ENCODE results near the gene MTHFSD. TPM values are rescaled to one million over a fixed set of nuclear protein-coding genes. Genes with fewer than 3 reads are reported as not detected.

The MTHFSD gene
- total RNA-seq, 1 donor from 2014 or later: 12.5 TPM

DNA sequence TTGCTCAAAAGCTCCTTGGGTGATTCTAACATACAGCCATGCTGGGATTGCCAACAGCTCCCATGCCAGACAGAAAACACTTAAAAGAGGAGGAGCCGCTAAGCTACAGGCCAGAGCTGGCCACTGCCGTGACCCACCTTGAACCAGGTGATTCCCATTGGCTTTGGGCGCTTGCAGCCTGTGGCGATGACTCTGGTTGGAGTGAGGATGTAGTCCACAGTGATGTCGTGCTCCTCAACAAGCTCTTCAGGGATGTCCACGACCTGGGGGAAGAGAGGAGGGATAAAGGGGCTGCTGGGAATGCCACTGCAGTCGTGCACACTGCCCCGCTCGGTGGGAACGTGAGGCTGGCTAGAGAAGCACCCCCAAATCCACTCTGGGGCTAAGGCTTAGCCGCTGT is 13.5 kb downstream of the MTHFSD start:
- no peaks in the 10 kb centered on the region for H3K4me1 ChIP-seq (ENCODE audit: control insufficient read depth in 3 of 3, insufficient read depth in 3 of 3, low read length in 3 of 3)
- H3K27ac ChIP-seq (ENCODE audit: low read depth, low read length): no peak overlapping the region
- H3K9me3 ChIP-seq (ENCODE audit: control insufficient read depth in 3 of 3, low read length in 3 of 3): no peaks in the 10 kb centered on the region
- H3K9ac ChIP-seq (ENCODE audit: low read depth in 1 of 3, low read length in 3 of 3): no peak overlapping the region
- no peak overlapping the region for H3K4me3 ChIP-seq (ENCODE audit: low read length in 3 of 3)
- no peaks in the 10 kb centered on the region for H3K27me3 ChIP-seq (ENCODE audit: control insufficient read depth in 3 of 3, insufficient read depth in 3 of 3, low read length in 3 of 3)
- peaks cover 60 to 87% (median 70%) of the 10 kb centered on the region in 3 donors for H3K36me3 ChIP-seq (ENCODE audit: control insufficient read depth in 3 of 3, insufficient read depth in 3 of 3, low read length in 3 of 3)

DNA sequence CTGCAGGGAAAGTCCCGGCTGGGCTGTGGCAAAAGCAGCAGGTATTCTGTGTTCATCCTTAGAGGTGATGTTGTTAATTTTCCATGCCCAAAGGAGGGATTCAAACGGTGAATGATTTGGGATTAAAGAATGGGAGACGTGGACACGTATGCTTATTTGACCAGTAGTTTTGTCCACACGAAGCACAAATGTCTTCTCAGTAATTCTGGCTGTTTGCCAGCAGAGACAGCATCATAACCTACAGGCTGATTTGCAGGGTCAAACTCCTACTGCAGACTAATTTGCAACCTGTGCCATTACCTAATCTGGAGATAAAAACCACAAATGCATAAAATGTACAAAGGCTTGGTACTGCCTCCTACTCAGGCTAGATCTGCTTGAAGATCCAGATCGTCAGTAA is 14.1 kb downstream of the MTHFSD start:
- Histone ChIP-seq H3K4me3 (ENCODE audit: low read length in 3 of 3) (no peak overlapping the region), H3K27ac (ENCODE audit: low read depth, low read length) (no peak overlapping the region), H3K36me3 (ENCODE audit: control insufficient read depth in 3 of 3, insufficient read depth in 3 of 3, low read length in 3 of 3) (peaks cover 63 to 86% (median 72%) of the 10 kb centered on the region in 3 donors), H3K9ac (ENCODE audit: low read depth in 1 of 3, low read length in 3 of 3) (no peak overlapping the region), H3K9me3 (ENCODE audit: control insufficient read depth in 3 of 3, low read length in 3 of 3) (no peaks in the 10 kb centered on the region), H3K4me1 (ENCODE audit: control insufficient read depth in 3 of 3, insufficient read depth in 3 of 3, low read length in 3 of 3) (no peaks in the 10 kb centered on the region), H3K27me3 (ENCODE audit: control insufficient read depth in 3 of 3, insufficient read depth in 3 of 3, low read length in 3 of 3) (no peaks in the 10 kb centered on the region)

DNA sequence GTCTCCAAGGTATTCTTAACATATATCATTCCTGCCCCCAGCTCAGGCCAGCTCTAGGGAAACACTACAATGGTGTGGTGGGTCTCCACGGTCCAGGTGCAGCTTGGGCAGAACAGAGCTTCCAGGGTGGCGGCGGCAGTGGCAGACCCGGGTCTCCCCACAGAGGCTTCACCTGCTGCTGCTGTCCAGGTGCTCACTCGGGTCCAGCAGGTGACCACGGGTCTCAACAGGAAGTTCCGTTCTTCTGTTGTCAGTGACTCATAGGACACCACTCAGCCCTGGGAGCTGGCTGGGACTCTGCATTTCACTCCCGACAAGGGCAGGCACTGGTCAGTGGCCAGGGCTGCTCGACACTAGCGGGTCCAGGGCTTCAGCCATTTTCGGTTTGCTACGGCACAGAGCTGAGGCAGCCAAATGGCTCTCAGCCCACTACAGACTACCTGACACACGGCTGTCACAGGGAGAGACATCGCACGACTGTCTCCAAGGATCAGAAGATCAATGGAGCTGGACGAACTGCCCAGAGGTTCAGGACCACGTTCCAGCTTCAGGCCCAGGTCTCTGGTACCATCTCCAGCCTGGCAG is 16.7 kb downstream of the MTHFSD start:
- no peak overlapping the region for H3K9ac ChIP-seq (ENCODE audit: low read depth in 1 of 3, low read length in 3 of 3)
- H3K4me1 ChIP-seq (ENCODE audit: control insufficient read depth in 3 of 3, insufficient read depth in 3 of 3, low read length in 3 of 3): no peaks in the 10 kb centered on the region
- no peak overlapping the region for H3K27ac ChIP-seq (ENCODE audit: low read depth, low read length)
- no peak overlapping the region for H3K4me3 ChIP-seq (ENCODE audit: low read length in 3 of 3)
- H3K9me3 ChIP-seq (ENCODE audit: control insufficient read depth in 3 of 3, low read length in 3 of 3): no peaks in the 10 kb centered on the region
- H3K27me3 ChIP-seq (ENCODE audit: control insufficient read depth in 3 of 3, insufficient read depth in 3 of 3, low read length in 3 of 3): no peaks in the 10 kb centered on the region
- H3K36me3 ChIP-seq (ENCODE audit: control insufficient read depth in 3 of 3, insufficient read depth in 3 of 3, low read length in 3 of 3): peaks cover 53 to 67% (median 63%) of the 10 kb centered on the region in 3 donors

DNA sequence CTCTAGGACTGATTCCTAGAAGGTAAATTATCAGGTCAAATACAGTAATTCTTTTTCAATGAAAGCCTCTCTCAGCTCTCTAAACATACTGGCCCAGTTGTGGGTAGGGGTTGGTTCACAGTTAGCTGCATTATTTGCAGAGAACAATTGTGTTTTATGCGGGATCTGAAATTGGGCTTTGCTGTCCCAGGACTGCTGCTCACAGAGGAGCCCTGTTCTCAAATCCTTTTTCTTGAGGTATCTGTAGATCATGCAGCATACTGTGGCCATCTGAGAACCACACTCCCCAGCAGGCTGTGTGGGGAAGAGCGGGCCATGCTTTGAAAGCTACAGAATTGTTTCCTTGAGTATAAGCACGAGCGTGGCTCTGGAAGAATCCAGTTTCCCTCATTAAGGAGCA is 17.5 kb downstream of the MTHFSD start:
- Histone ChIP-seq H3K27ac (ENCODE audit: low read depth, low read length) (no peak overlapping the region), H3K9ac (ENCODE audit: low read depth in 1 of 3, low read length in 3 of 3) (no peak overlapping the region), H3K36me3 (ENCODE audit: control insufficient read depth in 3 of 3, insufficient read depth in 3 of 3, low read length in 3 of 3) (peaks cover 56 to 63% (median 61%) of the 10 kb centered on the region in 3 donors), H3K4me3 (ENCODE audit: low read length in 3 of 3) (no peak overlapping the region), H3K27me3 (ENCODE audit: control insufficient read depth in 3 of 3, insufficient read depth in 3 of 3, low read length in 3 of 3) (no peaks in the 10 kb centered on the region), H3K4me1 (ENCODE audit: control insufficient read depth in 3 of 3, insufficient read depth in 3 of 3, low read length in 3 of 3) (no peaks in the 10 kb centered on the region), H3K9me3 (ENCODE audit: control insufficient read depth in 3 of 3, low read length in 3 of 3) (no peaks in the 10 kb centered on the region)

DNA sequence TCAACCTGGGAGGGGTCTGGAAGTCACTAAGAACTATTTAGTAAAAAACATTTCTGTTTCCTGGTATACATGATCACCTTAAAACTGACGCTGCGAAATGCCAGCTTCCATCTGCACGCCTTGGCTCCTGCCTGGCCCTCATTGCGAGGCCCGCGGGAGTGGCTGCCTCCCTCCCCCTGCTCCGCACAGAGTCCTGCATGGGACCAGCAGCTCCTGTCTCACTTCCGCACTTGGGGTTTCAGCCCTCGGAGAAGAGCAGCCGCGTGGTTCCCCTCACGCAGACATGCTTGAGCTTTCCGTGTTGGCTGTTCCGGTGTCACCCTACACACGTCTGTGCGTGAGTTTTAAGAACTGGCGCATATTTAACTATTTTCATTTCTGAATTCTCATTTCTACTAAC is 18.4 kb downstream of the MTHFSD start:
- Histone ChIP-seq H3K27me3 (ENCODE audit: control insufficient read depth in 3 of 3, insufficient read depth in 3 of 3, low read length in 3 of 3) (no peaks in the 10 kb centered on the region), H3K36me3 (ENCODE audit: control insufficient read depth in 3 of 3, insufficient read depth in 3 of 3, low read length in 3 of 3) (peaks cover 51 to 58% (median 56%) of the 10 kb centered on the region in 3 donors), H3K9me3 (ENCODE audit: control insufficient read depth in 3 of 3, low read length in 3 of 3) (no peaks in the 10 kb centered on the region), H3K9ac (ENCODE audit: low read depth in 1 of 3, low read length in 3 of 3) (no peak overlapping the region), H3K27ac (ENCODE audit: low read depth, low read length) (no peak overlapping the region), H3K4me1 (ENCODE audit: control insufficient read depth in 3 of 3, insufficient read depth in 3 of 3, low read length in 3 of 3) (no peaks in the 10 kb centered on the region), H3K4me3 (ENCODE audit: low read length in 3 of 3) (no peak overlapping the region)

DNA sequence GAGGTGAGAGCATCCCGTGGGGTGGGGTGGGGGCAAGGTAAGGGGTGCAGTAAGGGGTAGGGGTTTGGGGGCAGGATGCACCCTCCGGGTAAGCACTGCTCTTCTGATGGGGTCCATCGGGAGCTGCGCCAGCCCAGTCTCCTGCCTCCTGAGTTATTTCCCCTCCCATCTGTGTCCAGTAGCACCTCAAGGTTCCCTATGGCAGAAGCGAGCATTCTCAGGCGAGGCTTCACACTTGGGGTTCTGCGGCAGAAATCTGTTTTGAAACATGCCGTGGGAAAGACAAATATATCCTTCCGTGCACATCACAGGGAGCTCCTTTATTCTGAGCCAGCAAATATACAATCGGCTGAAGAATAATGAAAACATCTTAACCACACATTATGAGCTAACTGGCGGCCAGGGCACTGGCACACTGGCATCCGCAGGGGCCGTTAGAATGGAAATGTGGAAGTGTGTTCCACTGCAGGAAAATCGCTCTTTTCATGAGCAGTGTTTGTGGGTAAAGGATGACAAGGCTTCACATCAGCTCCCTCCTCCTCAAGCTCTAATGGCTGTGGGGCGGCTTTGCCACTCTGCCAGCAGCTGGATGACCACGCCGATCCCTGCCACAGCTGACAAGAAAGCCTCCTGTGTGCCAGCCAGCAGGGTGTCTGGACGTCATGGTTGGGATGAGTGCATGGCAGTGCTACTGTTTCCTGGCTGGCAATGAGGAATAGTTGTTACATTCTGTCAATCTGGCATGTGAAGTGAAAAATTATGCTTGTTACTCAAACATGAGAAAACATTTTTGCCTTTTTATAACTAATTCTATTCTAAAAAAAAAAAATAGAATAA is 20.0 kb downstream of the MTHFSD start:
- peaks cover 37 to 45% (median 41%) of the 10 kb centered on the region in 3 donors for H3K36me3 ChIP-seq (ENCODE audit: control insufficient read depth in 3 of 3, insufficient read depth in 3 of 3, low read length in 3 of 3)
- no peaks in the 10 kb centered on the region for H3K9me3 ChIP-seq (ENCODE audit: control insufficient read depth in 3 of 3, low read length in 3 of 3)
- H3K4me3 ChIP-seq (ENCODE audit: low read length in 3 of 3): no peak overlapping the region
- H3K27ac ChIP-seq (ENCODE audit: low read depth, low read length): no peak overlapping the region
- H3K27me3 ChIP-seq (ENCODE audit: control insufficient read depth in 3 of 3, insufficient read depth in 3 of 3, low read length in 3 of 3): no peaks in the 10 kb centered on the region
- H3K9ac ChIP-seq (ENCODE audit: low read depth in 1 of 3, low read length in 3 of 3): no peak overlapping the region
- no peaks in the 10 kb centered on the region for H3K4me1 ChIP-seq (ENCODE audit: control insufficient read depth in 3 of 3, insufficient read depth in 3 of 3, low read length in 3 of 3)

DNA sequence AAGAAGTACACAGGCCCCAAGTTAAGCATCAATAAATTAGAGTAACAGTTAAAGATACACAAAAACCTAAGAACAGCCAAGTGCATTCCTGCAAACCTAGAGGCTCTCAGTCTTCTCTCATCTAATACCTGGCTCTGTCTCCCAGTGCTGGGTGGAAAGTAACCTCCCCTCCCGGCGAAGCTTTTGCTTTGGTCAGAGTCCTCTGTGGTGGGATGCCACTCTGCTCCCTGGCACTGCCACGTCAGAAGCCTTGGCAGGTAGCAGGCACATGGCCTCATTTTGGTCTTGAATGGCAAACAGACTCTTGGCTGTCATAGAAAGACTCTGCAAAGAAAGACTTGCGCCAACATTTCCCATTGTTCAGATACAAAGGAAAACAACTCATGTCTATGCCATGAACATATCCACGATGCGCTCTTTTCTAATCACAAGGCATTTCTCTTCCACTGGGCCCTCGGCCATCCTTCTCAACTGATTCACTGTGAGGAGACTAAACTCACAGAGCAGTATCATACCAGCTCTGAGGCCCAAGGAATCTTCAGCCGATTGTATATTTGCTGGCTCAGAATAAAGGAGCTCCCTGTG is 21.2 kb downstream of the MTHFSD start:
- Histone ChIP-seq H3K4me1 (ENCODE audit: control insufficient read depth in 3 of 3, insufficient read depth in 3 of 3, low read length in 3 of 3) (no peaks in the 10 kb centered on the region), H3K4me3 (ENCODE audit: low read length in 3 of 3) (no peak overlapping the region), H3K9ac (ENCODE audit: low read depth in 1 of 3, low read length in 3 of 3) (no peak overlapping the region), H3K27ac (ENCODE audit: low read depth, low read length) (no peak overlapping the region), H3K9me3 (ENCODE audit: control insufficient read depth in 3 of 3, low read length in 3 of 3) (no peaks in the 10 kb centered on the region), H3K27me3 (ENCODE audit: control insufficient read depth in 3 of 3, insufficient read depth in 3 of 3, low read length in 3 of 3) (no peaks in the 10 kb centered on the region), H3K36me3 (ENCODE audit: control insufficient read depth in 3 of 3, insufficient read depth in 3 of 3, low read length in 3 of 3) (peaks cover 30 to 36% (median 31%) of the 10 kb centered on the region in 3 donors)

DNA sequence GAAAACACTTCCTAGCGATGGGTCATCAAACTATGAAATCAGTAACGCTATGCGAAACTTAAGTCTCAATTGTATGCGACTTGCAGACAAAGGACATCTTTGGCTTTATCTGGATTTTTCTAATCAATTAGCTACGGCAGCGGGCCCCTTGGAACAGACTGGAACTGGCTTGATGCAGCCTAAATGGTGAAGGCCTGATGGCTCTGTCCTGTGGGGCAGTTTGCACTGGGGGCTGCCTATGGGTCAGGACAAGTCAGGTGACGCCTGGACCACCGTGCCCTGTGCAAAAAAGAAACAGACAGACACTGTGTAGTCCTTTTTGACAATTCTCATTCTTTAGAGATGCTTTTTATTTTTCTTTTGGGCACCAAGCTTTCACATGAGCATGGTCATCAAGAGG is 22.0 kb downstream of the MTHFSD start:
- H3K36me3 ChIP-seq (ENCODE audit: control insufficient read depth in 3 of 3, insufficient read depth in 3 of 3, low read length in 3 of 3): peaks cover 22 to 28% (median 24%) of the 10 kb centered on the region in 3 donors
- no peak overlapping the region for H3K9ac ChIP-seq (ENCODE audit: low read depth in 1 of 3, low read length in 3 of 3)
- H3K9me3 ChIP-seq (ENCODE audit: control insufficient read depth in 3 of 3, low read length in 3 of 3): no peaks in the 10 kb centered on the region
- no peak overlapping the region for H3K27ac ChIP-seq (ENCODE audit: low read depth, low read length)
- no peak overlapping the region for H3K4me3 ChIP-seq (ENCODE audit: low read length in 3 of 3)
- H3K4me1 ChIP-seq (ENCODE audit: control insufficient read depth in 3 of 3, insufficient read depth in 3 of 3, low read length in 3 of 3): peaks cover 0 to 4% (median 0%) of the 10 kb centered on the region in 3 donors
- H3K27me3 ChIP-seq (ENCODE audit: control insufficient read depth in 3 of 3, insufficient read depth in 3 of 3, low read length in 3 of 3): no peaks in the 10 kb centered on the region

DNA sequence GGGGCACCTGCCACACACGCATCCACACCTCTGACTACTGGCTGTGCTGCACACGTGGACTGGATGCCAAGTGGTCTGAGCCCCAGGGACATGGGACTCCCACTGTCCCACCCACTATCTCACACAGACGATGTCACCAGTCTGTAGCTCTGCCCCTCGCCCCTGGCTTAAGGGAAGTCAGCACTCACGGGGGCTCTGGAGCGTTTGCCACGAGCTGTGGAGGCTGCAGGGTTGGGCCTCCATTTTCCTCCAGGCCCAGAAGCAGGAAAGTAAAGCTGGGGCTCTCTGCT is 22.6 kb downstream of the MTHFSD start:
- Histone ChIP-seq H3K9ac (ENCODE audit: low read depth in 1 of 3, low read length in 3 of 3) (no peak overlapping the region), H3K27ac (ENCODE audit: low read depth, low read length) (no peak overlapping the region), H3K9me3 (ENCODE audit: control insufficient read depth in 3 of 3, low read length in 3 of 3) (no peaks in the 10 kb centered on the region), H3K4me1 (ENCODE audit: control insufficient read depth in 3 of 3, insufficient read depth in 3 of 3, low read length in 3 of 3) (peaks cover 0 to 4% (median 0%) of the 10 kb centered on the region in 3 donors), H3K36me3 (ENCODE audit: control insufficient read depth in 3 of 3, insufficient read depth in 3 of 3, low read length in 3 of 3) (peaks cover 16 to 22% (median 19%) of the 10 kb centered on the region in 3 donors), H3K4me3 (ENCODE audit: low read length in 3 of 3) (no peak overlapping the region), H3K27me3 (ENCODE audit: control insufficient read depth in 3 of 3, insufficient read depth in 3 of 3, low read length in 3 of 3) (no peaks in the 10 kb centered on the region)
